HS-27A (cell line): ENCODE data around the gene P2RY14.

Experiments
- DNase-seq: peaks from one replicate; pipeline ENCODE4 v3.0.0-alpha.2; 2012; ENCODE audit warnings: low read depth, missing footprints

The P2RY14 gene

DNA sequence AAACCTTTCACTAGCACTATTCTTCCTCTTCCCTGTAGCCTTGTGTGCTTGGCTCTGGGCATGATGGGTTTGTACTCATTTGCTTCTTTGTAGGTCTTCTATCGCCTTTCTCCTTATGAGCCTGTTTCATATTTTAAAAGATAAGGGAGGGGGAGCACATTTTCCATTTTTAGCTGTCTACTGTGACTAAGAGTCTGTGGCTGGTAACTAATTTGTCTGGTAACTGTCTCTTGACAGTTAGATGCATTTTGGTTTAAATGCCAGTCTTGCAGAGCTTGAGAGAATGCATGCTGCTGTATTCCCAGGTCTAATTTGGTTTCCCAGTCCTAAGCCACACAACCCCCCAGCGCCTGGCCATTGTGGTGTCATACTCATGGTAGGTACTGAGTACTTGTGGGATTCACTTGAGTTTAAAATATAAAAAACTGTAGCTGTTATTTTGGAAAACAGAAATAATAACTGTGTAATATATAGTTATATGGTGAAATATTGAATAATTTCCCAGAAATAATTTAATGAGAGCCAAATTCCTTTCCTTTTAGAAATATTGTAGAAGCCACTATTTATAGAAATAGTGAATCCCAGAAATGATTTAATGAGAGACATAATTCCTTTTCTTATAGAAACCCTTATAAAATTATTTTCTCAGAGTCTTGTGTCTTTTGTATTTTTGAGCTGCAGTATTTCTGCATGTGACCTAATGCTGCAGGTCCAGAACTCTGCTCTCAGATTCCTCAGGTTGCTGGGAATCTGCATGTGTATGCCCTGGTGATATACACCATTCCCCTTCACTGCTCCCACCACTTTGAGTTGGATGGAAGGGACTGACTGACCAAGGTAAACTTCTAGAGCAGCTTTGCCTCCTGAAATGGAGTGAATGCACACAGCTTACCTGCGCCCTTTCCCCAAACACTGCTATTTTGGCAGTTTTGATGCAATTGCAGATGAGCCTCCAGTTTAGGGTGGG is 61.4 kb downstream of the P2RY14 start:
- DNase-seq: no peak

DNA sequence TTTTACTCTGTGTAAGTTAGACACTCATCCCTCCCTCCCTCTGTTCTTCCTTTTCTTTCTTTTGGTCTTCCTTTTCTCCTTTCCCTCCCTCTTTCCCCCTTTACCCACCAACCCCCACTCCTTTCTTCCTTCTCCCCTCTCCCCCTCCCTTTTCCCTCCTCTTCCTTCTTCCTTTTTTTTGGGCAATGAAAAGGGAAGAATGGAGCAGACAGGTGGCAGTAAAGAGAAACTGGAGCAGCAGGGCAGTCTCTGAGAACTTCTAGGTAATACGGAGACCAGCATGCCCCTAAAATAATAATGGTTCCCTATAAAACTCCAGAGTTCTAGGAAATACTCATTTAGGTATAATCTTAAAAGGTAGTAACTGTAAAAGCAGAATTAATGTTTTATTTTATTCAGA is 63.9 kb downstream of the P2RY14 start:
- DNase-seq: no peak

DNA sequence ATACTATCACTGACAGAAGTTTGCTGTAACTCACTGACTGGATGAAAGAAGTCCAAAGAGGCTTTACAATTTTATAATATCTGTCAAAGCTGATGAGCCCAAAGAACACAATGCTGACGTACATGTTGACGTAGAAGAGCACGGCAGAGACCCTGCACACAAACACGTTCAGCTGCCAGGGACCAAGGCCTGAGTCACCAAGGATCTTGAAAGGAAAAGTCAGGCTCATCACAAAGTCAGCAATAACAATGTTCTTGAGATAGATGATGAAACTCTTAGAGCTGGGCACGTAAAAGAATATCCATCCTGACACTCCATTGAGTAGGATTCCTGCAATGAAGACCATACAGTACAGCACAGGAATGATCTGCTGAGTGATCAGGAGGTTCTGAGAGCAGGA is 64.5 kb downstream of the P2RY14 start:
- DNase-seq: no peak

DNA sequence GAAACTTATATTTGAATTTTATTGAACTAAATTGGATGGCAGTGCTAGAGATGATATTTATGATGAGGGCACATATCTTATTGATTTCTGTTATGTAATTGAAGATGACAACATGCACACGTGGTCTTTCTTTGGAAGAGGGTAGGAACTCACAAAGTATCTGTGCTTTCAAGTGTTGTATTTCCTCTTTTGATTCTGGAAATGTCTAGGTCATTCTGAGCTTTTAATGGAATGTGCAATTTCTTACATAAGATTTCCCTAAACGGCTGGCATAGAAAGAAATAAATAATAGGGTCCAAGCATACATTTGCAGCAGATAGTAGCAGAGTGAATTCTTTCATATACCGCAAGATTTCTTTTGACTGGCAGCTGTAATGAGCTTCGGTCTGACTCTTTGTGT is 65.2 kb downstream of the P2RY14 start:
- no peak for DNase-seq

DNA sequence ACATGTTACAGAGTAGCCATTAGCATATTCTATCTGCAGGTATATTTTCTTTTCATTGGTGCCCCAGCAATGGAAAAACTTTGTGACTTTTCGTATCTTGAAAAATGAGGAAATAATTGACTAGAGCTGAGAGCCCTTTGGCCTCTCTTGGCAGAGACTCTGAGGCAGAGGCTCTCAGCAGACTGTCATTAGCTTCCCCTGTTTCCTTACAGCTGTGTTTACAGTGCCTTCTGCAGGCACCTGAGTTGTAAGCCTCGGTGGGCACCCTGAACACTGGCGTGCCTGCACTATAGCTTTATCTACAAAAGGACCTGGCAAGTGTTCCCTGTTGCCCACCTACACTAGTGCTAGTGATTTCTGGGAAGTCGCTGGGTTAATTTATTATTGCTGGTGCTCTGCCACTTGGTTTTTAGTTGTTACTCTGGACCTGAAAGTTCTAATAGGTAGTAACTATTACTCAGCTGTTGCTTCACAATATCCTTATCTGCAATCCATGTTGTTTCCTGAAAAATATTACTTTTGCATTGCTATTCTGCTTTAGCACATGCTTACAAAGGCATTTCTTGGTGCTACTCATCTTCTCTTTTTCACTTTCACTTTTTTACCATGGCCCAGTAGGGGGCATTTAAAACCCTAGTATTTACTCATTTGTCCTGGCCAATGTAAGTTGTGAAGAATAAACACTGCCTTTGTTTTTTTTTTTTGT is 67.5 kb downstream of the P2RY14 start:
- DNase-seq: no peak

DNA sequence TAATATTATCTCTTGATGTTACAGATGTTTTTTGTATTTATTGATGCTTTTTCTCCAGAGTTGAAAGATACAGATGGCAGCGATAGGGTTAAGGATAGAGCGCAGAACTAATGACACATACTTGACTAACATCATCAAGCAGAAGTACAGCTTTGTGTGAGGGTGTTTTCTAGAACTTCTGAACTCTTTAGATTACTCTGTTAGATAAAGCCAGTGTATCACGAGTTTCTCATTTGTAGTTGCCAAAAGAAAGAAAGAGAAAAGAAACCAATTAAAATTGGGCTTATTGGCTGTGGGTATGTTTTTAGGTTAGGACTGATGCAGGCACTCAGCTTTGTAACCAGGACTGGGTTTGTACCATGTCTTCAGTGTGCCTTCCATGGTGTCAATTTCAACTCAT is 68.7 kb downstream of the P2RY14 start:
- DNase-seq: no peak

DNA sequence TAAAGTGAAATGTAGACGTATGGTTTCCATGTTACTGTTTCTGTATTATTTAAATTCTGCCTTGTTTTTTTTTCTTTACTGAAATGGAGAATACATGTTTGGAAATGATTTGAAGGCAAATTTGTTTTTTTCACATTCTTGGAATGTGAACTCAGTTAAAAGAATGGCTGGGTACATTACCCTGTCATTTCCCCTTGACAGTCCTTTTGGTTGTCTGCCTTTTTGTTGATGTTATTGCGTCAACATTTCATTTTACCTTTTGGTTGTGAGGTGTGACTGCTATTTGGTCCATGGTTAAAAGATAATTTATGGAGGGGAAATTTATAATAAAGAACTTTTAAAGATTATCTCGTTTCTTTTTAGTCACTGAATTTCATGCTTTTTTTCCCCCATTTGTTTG is 72.1 kb downstream of the P2RY14 start:
- DNase-seq: no peak

DNA sequence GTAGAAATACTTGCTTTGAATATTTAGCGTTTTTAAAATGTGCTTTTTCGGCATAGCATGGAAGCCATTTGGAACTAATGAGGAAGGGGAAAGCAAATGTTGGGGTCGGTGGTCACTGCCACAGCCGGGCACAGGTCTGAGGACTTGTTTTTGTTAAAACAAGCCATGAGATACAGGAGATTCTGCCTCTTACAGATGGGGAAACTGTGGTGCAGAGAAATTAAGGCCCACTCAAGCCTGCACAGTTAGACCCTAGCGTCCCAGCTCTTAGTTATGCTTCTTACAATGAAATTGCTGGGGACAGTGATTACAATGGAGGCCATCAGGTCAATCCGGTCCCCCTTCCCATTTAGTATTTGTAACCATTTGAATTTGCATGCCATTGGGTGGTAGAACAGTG is 72.9 kb downstream of the P2RY14 start:
- DNase-seq: no peak

DNA sequence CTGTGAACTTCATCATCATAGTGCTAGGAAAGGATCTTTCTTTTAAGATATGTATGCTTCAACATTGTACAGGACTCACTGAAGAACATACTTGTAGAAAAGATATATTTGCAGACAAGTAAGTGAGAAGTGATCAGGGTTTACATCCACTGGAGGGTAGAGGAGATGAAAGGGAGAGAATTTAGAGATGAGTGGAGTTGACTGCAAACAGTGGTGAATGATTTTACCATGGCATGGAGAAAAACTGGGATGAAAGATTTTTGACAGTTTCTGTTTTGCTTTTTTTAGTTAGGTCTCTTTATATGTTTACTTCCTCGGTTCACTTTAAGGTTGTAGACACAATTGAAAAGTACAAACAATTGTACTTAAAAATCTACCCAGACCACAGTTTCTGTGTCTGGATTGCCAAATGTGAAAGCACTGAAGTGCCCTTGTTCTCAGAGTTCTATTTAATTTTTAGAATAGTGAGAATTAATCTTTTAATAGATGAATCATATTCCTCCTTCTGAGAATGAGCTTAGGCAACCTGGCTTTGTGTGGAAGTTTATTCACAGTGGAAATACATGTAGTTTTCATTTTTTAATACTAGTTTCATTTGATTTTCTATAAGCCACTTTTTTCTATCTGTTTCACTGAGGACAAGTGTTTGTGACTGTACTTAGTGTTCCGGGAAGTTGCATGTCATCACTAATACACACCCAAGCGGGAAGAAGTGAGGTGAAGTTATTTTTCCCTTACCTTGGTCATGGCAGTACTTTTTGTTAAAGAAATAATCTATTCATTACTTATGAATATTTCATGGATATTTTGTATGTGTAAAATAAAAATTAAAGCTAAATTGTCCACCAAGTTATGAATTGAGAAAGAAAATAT is 73.6 kb downstream of the P2RY14 start:
- DNase-seq: no peak

DNA sequence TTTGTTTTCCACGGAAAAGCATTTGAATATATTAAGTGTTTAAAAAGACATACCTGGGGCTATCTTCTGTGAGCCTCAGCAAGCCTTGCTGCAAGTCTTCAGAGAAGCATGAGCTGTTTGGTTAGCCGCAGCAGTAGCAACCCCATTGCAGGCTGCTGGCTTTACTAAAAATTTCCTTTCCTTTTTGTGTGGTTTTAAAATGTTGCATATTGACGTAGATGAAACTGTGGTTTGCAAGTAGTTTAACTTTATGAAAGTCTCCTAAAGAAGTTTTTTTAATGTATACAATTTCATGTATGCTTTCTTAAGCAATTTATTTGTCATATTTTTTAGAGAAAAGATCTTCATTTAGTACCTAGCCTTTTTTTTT is 75.3 kb downstream of the P2RY14 start, which contains the start of gene GPR171:
Gene GPR171, minus strand, starts transcription at position 166 of the 370 bp plus-strand sequence. CDS start 3,830 bp downstream, outside the sequence.
- DNase-seq: no peak

DNA sequence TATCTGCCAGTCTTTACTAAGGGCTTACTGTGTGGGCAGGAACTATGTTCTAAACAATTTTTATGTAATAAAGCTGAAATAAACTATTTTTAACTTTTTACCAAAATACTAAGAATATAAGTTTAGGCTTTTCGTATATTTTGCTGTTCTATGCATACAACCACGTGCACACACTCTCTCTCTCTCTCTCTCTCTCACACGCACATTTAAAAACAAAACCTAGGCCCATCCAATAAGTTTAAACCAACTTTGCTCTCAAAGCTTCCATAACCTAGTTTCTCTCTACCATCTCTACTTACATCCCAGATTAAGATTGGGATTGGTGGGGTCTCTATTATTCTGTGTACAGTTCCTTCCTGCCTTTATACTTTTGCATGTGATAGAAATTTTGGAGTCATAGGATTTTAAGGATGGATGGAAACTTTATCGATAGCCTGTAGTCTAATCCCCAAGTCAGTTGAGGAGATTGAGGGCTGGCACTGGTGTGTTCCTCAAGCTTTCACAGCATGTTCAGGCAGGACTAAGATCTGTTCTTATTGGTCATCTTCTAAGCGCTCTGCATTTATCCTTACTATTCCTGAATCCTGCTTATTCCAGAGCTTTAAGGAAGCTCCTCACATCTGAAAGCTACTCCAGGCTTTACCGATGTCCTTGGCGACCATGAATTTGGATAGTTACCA is 77.2 kb downstream of the P2RY14 start:
- DNase-seq: no peak

DNA sequence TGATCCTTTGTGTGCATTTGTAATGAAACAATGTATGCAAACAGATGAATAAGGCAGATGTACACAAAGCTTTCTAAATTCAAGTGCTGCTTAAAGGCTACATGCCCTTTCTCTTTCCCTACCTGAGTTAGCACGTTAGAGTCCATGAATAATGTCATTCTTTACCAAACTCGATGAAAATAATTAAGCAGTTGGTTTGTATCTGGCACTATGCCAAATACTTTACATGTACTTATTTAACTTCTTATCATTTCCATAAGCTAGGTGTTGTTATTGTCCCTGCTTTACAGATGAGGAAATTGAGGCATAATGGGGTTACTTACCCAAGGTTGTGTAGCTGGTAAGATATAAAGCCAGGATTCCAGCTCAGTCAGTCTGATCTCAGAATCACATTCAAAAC is 77.8 kb downstream of the P2RY14 start:
- DNase-seq: no peak

DNA sequence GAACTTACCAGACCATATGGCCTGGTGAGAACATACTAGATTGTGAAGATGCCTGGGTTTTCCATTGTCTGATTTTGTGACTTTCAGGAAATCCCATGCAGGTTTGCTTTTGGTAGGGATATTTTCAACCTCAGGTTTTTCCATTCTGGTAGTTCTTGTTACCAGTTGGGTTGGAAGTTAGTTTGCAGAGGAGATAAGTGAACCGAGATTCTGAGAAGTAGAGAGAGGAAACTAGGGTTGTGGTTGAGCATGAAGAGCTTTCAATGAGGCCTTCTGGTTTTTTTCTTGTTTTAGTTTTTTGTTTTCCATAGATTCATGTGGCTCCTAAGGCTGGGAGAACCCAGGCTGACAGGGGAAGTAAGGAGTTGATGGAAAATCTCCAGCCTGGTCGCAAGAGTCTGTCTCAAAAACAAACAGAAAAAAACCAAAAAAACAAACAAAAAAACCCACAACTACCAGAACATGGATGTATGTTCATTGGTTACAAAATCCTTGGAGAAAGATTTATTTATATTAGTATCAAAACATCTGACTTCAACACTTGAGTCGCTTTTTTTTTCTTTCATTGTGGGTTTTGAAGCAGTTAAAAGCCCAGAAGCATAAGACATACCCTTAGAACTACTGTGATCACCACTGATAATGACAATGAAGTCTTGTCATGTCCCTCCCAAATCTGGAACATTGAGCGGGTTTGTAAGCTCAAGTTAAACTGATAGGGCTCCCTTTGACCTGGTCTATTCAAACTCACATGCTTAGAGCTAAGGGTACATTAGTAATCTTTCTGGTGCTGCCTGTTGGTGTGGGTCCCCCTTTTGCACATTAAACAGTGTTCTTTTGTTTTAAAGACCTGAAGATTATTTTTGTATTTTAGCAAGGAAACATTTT is 78.5 kb downstream of the P2RY14 start:
- DNase-seq: no peak

DNA sequence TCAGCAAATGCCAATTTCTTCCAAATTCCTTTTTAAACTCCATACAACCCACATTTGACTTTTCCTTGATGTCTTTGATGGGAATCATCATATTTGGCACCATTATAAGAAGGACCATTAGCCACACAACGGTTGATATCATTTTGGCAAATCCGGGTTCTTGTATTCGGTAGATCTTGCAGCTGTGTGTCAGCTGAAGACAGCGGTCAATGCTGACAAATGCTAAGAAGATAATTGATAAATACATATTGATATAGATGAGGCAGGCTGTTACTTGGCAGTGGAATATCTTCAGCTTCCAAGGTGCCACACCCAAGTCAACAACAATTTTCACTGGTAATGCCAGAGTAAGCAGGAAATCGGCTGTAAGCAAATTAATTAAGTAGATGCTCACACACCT is 79.5 kb downstream of the P2RY14 start:
- no peak for DNase-seq

DNA sequence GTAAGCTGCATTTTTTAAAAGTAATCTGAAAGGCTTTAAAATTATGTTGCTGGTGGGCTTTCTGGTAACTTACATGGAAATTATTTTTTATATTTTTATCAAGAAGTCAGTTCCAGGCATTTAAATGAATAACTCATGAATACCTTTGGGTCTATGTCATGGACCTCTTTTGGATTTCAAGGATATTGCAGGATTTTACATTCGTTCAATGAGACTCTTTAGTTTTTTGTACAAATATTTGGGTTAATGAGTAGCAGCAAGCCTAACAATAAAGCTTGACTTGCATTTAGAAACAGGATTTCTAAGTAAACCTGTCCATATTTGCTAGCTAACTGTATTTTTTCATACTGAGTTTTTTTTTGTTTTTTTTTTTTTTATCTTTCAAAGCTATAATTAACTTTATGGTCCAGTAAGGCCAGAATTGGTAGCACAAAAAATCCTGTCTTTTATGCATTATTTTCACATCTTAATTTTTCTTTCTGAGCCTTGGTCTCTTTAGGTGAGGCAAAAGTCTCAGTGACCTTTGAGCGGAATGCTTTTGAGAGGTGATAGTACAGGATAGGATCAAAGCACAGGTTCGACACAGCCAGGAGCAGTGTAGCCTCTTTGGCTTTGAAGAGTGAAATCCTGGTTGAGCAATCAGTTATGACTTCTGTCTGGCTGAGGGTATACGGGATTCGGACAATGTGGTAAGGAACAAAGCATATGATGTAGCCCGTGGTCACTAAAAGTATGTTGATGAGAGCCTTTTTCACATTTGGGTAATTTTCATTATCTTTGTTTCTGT is 80.2 kb downstream of the P2RY14 start:
- DNase-seq: no peak

DNA sequence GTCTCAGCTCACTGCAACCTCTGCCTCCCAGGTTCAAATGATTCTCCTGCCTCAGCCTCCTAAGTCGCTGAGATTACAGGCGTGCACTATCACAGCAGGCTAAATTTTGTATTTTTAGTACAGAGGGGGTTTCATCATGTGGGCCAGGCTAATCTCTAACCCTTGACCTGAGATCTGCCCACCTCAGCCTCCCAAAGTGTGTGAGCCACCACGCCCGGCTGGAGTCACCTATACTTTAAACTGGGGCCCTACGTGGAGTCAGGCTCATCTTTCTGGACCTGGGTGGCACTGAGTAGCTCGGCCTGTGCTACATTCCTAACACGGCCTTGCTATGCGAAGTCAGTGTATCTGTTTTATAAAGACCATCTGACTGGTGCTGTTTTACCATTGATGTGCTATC is 81.1 kb downstream of the P2RY14 start:
- DNase-seq: no peak

DNA sequence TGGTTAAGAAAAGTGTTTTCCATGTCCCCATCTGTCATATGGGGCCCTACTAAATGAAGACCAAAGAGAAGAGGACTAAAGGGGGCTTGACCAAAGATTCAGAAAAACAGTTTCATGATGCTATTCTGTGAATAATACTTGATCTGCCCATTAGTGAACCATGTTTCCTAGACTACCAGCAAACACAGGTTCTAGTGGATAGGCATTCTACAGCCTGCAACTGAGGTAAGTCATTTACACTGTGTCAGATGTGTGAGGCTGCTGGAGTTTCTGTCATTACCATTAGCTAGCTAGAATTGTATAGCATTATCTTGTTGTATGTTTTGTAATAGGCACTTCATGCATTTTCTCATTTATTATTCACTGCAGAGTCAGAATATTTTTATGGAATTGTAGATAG is 81.9 kb downstream of the P2RY14 start:
- DNase-seq: no peak

DNA sequence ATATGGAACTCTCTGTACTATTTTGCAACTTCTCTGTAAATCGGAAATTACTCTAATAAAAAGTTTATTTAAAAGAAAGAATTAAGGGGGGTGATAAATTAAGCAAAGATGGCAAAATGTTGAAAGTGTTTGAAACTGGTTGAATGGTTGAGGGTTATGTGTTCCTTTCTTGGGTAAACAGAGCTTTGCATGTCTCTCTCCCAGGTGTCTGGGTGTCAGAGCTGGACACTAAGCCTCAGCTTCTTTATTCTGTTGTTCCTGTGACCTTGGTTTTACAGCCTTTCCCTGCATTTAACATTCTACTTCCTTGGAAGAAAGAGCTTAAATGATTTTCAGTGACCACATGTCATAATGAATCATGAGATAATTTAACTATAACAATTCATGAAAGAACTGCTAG is 82.5 kb downstream of the P2RY14 start:
- DNase-seq: no peak

DNA sequence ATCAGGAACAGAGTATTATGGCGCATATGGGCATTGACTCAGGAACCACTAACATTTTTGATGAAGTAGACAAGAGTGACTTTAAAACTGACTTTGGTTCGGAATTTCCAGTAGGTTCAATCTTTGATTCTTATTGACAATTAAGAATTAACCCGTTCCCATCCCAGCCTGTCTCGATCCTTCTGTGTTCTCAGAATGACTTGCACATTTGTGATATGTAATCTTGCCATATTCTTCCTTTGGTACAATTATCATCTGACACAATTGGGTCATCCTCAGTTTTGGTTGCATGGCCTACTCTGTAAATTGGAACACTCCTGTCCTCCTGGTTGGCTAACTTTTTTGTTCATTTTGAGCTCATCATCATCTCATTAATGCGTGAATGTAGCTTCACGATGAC is 85.8 kb downstream of the P2RY14 start:
- no peak for DNase-seq

DNA sequence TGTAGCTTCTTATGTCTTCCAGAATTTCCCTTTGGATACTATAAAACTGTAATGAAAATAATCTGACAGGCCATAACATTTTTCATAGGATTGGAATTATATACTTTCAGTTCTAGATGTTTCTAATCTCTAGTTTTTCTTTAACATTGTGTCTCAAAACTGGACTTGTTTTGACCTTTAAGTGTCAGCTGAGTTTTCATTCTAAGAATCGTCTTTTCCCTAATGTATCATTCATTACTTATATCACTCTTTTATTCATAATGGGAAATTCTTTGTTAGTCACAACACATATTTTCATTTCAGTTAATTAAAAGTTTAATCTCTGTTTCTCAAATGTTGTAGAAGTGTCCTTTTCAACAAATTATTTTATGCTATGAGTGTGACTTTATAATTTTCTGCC is 87.2 kb downstream of the P2RY14 start:
- no peak for DNase-seq
